Mesothelial cell of epicardium (in vitro differentiated cells): ENCODE results near the gene ZFYVE28. TPM values are rescaled to one million over a fixed set of nuclear protein-coding genes. Genes with fewer than 3 reads are reported as not detected.

Experiments
- DNase-seq, 2 experiments: peaks; one replicate each; pipeline ENCODE4 v3.0.0; 2021; ENCODE audit warnings: low spot score in 2 of 2; ENCODE audit not compliant: unreplicated experiment in 2 of 2
- H3K27ac Mint-ChIP-seq: 2 replicates; pipeline ENCODE4 v1.8.0; 2021; ENCODE audit warnings: mixed read lengths
- H3K27me3 Mint-ChIP-seq: 2 replicates; pipeline ENCODE4 v1.8.0; 2021; ENCODE audit warnings: low read depth, mixed read lengths
- H3K36me3 Mint-ChIP-seq: 2 replicates; pipeline ENCODE4 v1.8.0; 2021; ENCODE audit warnings: mixed read lengths
- H3K4me1 Mint-ChIP-seq: 2 replicates; pipeline ENCODE4 v1.8.0; 2021; ENCODE audit warnings: mixed read lengths
- H3K4me3 Mint-ChIP-seq: 2 replicates; pipeline ENCODE4 v1.8.0; 2021; ENCODE audit warnings: mild to moderate bottlenecking, moderate library complexity, mixed read lengths
- H3K9me3 Mint-ChIP-seq: 2 replicates; pipeline ENCODE4 v1.8.0; 2021; ENCODE audit warnings: mixed read lengths
- total RNA-seq: library from RNA; stranded (reverse); gene quantifications from 3 replicates; pipeline ENCODE4 v1.2.1, GENCODE V29; 2021
- TF ChIP-seq, protein P1 (sequence below): fragments of 200-600 bp; sonication (generic); IDR thresholded peaks from one replicate; pipeline ENCODE4 v1.5.0; 2021; ENCODE audit warnings: antibody characterized with exemption; ENCODE audit not compliant: unreplicated experiment

Gene ZFYVE28
- total RNA-seq, 1 donor from 2014 or later: 0.51 TPM

GRCh38 chr4:2333356-2333841 is 85.0 kb downstream of the ZFYVE28 start:
- Mint-ChIP-seq H3K36me3 (no peaks in the 10 kb centered on the region), H3K4me3 (no peak overlapping the region), H3K9me3 (peaks cover 7% of the 10 kb centered on the region), H3K27me3 (peaks cover 11% of the 10 kb centered on the region), H3K27ac (no peak overlapping the region), H3K4me1 (peaks cover 9% of the 10 kb centered on the region)
- peak in 1 of 2 experiments; percentile 31 for DNase-seq
- TF ChIP-seq, protein P1, sequence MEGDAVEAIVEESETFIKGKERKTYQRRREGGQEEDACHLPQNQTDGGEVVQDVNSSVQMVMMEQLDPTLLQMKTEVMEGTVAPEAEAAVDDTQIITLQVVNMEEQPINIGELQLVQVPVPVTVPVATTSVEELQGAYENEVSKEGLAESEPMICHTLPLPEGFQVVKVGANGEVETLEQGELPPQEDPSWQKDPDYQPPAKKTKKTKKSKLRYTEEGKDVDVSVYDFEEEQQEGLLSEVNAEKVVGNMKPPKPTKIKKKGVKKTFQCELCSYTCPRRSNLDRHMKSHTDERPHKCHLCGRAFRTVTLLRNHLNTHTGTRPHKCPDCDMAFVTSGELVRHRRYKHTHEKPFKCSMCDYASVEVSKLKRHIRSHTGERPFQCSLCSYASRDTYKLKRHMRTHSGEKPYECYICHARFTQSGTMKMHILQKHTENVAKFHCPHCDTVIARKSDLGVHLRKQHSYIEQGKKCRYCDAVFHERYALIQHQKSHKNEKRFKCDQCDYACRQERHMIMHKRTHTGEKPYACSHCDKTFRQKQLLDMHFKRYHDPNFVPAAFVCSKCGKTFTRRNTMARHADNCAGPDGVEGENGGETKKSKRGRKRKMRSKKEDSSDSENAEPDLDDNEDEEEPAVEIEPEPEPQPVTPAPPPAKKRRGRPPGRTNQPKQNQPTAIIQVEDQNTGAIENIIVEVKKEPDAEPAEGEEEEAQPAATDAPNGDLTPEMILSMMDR: no peak

DNA sequence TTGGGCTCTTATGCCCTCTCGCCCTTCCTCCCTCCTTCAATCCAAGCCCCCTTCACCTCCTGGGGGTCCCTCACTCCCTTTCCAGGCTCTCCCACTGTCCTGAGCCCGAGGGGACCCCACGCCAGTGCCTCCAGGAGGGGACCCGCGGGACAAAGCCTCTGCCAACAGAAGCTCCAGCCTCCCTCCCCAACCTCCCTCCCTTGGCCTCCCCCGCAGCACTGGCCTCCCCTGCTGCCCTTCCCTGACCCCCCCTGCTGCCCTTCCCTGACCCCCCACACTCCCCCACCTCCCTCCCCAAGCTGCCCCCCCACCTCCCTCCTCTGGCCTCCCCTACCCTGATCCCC is 85.5 kb downstream of the ZFYVE28 start:
- TF ChIP-seq, protein P1: no peak
- Mint-ChIP-seq H3K27ac (no peak overlapping the region), H3K4me1 (peaks cover 9% of the 10 kb centered on the region), H3K36me3 (no peaks in the 10 kb centered on the region), H3K27me3 (peaks cover 11% of the 10 kb centered on the region), H3K9me3 (peaks cover 11% of the 10 kb centered on the region), H3K4me3 (no peak overlapping the region)
- peak in 1 of 2 experiments; percentile 21 for DNase-seq

DNA sequence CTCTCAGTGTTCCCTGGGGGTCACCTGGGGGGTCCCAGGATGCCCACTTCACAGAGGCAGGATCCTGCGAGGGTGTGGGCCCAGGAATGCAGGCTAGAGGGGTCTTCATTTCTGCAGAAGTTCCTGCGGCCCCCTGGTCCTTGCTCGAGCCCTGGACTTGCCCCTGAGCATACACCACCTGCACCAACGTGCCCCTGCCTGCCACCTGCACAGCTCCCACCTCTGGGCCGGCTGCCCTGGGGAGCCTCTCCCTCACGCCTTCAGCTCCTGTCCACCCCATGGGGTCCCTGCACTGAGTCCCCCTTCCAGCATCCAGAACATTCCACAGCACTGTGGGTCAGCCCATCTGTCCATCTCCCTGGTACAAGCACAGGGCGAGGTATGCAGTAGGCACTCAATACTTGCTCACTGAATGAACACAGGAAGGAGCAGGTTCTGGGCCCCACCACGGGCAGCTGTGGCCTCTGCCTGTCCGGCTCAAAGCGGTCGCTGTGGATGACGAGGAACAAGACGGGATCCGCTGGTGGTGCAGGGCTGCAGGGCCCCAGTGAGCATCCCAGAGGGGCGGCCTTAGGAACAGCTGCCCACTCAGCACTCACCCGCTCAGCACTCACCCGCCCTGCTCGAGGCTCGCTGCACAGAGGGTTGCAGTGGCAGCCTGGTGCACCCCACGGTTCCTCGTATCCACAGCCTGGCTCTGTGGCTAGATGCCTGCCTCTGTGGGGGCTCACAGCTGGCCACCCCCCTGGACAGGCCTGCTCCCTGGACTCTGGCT is 86.1 kb downstream of the ZFYVE28 start:
- peak in 1 of 2 experiments; percentile 36 for DNase-seq
- peaks cover 11% of the 10 kb centered on the region for H3K27me3 Mint-ChIP-seq
- H3K4me3 Mint-ChIP-seq: no peak overlapping the region
- H3K4me1 Mint-ChIP-seq: peaks cover 9% of the 10 kb centered on the region
- TF ChIP-seq, protein P1: no peak
- H3K9me3 Mint-ChIP-seq: peaks cover 17% of the 10 kb centered on the region
- no peaks in the 10 kb centered on the region for H3K36me3 Mint-ChIP-seq
- H3K27ac Mint-ChIP-seq: no peak overlapping the region

- Mint-ChIP-seq H3K4me1 (peaks cover 9% of the 10 kb centered on the region), H3K27me3 (peaks cover 11% of the 10 kb centered on the region), H3K9me3 (peaks cover 19% of the 10 kb centered on the region), H3K36me3 (no peaks in the 10 kb centered on the region), H3K4me3 (no peak overlapping the region), H3K27ac (no peak overlapping the region)
- peak in 1 of 2 experiments; percentile 34 for DNase-seq
- TF ChIP-seq, protein P1: no peak
These were observed 86.8 kb downstream of the ZFYVE28 start for GRCh38 chr4:2331519-2332200.

GRCh38 chr4:2331043-2331420 is 87.4 kb downstream of the ZFYVE28 start:
- Mint-ChIP-seq H3K36me3 (no peaks in the 10 kb centered on the region), H3K9me3 (peaks cover 25% of the 10 kb centered on the region), H3K27ac (no peak overlapping the region), H3K4me3 (no peak overlapping the region), H3K27me3 (peaks cover 13% of the 10 kb centered on the region), H3K4me1 (peaks cover 9% of the 10 kb centered on the region)
- DNase-seq: peak in 1 of 2 experiments; percentile 29
- TF ChIP-seq, protein P1: no peak
